SIG-M5 treated with dmso at 0.1 percent for 504 hours (cell line): ENCODE results near the gene RNF19B.
A peak's percentile ranks its signal among the peaks of the same experiment; 100 is the strongest.
"Not testable (repeated sequence)": the region's sequence is repeated elsewhere in the genome, so short reads cannot be mapped to it uniquely, and the experiment has no call there.

Source experiments
- DNase-seq: peaks from one replicate; lab custom pipeline; 2025; ENCODE audit not compliant: unreplicated experiment; lab: John Stamatoyannopoulos, UW

Gene RNF19B, protein sequence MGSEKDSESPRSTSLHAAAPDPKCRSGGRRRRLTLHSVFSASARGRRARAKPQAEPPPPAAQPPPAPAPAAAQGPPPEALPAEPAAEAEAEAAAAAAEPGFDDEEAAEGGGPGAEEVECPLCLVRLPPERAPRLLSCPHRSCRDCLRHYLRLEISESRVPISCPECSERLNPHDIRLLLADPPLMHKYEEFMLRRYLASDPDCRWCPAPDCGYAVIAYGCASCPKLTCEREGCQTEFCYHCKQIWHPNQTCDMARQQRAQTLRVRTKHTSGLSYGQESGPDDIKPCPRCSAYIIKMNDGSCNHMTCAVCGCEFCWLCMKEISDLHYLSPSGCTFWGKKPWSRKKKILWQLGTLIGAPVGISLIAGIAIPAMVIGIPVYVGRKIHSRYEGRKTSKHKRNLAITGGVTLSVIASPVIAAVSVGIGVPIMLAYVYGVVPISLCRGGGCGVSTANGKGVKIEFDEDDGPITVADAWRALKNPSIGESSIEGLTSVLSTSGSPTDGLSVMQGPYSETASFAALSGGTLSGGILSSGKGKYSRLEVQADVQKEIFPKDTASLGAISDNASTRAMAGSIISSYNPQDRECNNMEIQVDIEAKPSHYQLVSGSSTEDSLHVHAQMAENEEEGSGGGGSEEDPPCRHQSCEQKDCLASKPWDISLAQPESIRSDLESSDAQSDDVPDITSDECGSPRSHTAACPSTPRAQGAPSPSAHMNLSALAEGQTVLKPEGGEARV

DNA sequence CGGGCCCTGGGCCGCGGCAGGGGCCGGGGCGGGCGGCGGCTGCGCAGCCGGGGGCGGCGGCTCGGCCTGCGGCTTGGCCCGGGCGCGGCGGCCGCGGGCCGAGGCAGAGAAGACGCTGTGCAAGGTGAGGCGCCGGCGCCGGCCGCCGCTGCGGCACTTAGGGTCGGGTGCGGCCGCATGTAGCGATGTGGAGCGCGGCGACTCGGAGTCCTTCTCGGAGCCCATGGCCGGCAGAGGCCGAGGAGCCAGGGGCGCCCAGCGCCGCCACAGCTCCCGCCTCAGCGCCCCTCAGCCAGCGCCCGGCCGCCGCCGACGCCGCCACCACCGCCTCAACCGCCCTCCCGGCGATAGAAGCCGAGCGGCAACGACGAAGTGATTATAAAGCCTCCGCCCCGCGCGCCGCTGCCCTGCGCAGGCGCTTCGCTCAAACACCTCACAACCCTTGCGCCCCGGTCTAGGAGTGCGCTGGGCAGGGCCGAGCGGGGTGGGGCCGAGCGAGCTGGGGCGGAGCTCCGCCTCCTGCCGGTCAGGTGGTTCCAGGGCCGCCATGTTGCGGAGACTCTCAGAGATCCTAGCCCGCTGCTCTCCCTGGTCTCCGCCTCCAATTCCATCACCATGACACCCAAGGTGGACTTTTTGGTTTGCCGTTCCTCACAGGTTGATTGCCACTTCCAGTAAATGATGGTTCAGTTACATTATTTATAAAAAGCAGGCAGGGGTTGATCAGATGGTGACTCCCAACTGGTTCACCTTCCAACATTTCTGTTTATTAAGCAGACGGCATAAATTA is at the start of gene RNF19B:
Gene RNF19B (minus strand): TSS at position 349 of the 790 bp plus-strand sequence. CDS start 124 bp downstream, at position 225.
- peak; percentile 93 for DNase-seq

DNA sequence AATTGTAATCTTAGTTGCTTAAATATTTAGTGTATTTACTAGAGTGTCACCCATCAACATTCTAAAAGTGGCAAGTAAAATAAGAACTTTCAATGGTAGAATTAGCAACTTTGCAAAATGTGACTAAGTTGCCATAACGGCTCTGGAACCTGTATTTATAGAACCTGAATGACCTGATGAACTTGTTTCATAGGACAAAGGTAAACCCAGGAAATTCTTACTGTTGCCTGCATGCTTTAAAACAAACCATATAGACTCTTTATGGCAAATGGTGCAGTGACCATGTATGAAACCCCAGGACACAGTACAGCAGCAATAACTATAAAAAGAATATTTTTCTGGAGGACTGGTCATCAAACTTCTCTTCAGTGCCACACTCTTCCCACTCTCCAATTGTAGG is 49.2 kb upstream of the RNF19B start:
- no peak for DNase-seq

DNA sequence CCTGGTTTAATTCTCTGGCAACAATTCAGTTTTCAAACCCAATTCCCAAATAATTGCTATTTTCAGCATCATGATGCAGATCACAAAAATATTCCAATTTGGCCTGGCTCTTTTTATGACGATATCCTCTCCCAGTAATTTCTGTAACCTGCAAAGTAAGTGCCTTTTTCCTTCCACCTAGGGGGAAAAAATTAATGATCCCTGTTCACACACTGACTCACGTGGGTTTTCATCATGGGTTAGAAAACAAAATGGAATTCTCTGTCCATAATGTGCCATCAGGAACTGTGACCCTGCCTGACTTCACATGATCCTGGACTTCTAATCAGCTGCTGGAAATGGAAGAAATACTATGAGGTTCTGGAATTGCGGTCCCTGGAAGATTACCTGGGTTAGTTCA is 47.6 kb upstream of the RNF19B start:
- no peak for DNase-seq

DNA sequence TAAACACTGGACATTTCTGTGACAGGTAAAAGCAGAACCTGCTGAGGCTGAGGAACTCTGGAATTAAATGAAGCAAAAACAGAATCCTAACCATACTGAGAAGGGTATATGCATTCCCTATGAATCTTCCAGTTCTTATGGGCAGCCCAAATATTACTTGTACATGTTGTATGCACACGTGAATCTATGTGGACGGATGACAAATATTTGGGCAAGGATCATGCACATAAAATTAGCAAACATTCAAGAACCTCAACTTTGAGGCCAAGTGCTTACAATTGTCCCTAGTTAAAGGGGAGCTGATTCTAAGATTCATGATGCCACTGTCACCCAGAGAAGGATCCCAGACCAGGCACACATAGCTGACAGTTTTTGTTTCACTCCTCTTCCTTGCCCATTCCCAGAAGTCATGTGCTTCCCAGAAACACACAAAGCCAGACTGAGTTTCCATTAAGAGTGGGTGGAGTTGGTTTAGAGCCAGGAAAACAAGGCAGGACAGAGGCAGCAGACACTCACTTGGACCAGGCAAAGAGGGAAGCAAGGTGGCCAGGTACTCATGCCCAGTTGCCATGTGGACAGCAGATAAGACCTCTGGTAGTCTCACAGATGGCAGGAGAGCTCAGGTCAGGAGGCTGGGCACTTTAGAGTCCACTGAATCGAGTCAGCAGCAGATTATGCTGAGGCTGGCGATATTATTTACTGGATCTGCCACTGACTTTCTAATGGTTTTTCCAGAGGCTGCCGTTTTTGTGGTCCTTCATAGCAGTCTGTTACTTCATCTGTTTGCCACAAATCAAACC is 46.5 kb upstream of the RNF19B start:
- no peak for DNase-seq

DNA sequence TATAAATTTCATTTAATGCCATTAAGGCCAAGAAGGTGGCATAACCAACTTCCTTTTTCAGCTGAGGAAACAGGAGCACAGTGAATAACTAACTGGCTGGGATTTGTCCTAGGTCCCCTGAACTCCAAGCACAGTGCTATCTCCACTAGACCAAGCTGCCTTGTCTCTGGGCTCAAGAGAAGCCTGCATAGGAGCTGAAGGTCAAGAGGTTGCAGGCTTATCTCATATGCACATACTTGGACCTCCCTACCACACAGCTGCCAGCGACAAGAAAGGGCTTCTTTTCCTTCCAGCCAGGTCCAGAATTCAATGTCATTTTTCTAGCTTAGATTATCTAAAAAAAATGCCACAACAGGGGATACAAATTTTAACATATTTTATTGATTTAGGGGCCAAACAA is 45.0 kb upstream of the RNF19B start:
- no peak for DNase-seq

DNA sequence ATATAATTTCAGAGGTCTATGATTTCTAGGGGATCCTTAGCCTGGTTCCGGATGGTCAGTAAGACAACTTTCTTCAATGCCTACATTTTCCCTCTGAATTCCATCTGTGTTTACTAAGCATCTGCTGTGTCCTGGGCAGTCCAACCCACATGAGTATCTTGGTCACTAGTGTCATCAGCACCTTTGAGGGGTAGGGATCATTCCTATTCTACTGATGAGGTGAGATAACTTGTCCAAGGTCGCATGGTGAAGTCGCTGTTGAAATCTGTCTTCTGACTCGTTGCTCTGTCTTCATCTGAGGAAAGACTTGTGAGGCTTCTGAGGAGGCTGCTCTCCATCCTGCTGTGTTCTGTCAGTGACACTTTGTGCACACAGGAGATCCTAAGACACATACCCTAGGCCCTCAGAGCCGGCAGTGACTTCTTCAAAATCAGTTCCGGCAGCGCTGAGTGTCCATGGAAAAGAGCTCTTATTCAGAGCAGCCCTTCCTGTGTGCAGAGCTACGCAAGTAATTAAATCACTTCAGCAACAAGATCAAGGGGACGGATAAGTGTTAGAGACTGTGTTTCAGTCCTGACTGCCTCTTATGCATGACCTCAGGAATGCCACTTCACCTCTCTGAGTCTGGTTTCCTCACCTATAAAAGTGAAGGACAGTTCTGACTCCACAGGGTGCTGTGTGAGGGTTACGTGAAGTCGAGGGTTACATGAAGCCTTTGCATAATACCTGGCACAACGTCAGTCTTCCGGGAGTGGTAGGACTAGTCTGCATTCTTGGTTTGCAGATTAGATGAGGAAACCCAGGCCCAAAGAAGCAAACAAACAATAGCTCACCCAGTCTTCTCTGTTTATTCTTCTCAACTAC is 43.7 kb upstream of the RNF19B start:
- peak; percentile 58 for DNase-seq

DNA sequence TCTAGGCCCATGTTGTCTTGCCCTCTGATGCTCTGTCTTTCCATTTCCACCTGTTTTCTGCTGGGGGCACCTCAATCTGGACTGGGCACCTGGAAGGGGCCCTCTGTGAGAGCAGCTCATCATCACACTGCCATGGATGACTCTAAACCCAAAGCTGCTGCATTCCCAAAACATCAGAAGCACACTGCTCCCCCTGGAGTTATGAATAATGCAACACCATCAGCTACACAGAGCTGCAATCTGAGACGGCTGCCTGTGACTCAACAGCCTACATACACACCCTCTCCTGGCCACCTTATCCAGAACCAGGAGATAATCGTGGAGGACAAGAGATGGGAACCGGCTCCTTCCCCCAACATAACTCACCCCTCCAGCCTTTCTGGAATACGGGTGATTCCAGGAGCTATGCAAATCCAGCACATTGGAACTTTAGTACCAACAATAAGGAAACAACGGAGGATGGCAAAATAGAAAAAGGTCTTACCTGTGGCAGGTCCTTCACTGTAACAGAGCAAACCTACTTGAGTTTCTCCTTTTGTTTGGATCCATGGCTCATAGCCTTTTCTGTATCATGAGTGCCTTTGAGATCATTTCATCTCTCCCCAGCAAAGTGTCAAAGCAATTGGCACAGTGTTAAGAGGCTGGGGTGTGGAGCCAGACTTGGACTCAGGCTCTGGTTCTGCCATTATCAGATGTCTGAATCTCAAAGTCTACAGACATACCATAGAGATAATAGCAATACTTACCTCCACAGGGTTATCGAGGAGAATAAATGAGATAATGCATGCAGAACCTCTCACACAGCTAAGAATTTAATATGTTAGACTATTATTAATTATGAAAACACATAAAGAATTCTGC is 42.8 kb upstream of the RNF19B start:
- peak; percentile 48 for DNase-seq

DNA sequence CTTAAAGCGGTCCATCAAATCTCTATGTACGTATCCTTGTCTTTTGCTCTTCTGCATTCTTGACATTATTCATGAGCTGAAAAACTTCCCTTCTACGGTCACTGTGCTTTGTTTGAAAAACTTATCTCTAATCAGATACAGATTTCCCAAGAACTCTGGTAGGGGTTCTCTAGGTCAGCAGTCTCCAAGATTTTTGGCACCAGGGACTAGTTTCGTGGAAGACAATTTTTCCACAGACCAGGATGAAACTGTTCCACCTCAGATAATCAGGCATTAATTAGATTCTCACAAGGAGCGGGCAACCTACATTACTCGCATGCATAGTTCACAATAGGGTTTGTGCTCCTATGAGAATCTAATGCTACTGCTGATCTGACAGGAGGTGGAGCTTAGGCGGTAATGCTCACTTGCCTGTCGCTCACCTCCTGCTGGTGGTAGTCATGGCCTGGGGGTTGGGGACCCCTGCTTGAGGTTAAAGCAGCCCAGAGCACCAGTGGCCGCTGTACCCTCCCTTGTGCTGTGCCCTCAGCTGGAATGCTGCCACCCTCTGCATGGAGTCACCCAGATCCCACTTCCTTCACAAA is 41.3 kb upstream of the RNF19B start:
- no peak for DNase-seq

DNA sequence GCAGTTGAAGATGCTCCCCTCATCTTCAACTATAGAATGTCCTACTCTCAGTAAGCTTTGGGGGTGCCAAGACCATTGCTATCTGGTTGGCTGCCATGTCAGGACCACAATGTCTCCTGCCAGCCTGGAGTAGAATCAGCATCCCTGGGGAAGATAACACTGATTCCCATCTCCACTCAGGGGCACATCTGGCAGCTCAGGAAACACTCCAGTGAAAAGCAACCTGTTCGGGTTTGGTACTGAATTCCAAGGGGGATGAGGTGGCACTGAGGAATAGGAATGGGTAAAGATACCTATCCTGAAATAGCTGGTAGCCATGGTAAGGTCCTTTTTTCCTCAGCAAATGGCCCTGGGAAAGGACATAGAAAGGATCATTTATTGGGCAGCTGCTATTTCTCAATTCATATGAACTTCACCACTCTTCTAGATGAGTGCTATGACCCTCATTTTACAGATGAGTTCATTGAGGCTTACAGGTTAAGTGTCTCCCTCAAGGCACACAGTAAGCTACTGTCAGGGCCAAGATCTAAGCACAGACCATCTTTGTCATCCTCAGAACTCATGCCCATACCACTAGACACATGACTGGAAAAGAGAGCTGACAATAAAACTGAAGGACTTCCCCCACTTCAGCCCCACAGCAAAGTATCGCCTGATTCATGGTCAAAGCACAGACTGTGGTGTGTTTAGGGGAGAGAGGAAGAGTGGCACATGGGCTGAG is 40.7 kb upstream of the RNF19B start:
- no peak for DNase-seq

DNA sequence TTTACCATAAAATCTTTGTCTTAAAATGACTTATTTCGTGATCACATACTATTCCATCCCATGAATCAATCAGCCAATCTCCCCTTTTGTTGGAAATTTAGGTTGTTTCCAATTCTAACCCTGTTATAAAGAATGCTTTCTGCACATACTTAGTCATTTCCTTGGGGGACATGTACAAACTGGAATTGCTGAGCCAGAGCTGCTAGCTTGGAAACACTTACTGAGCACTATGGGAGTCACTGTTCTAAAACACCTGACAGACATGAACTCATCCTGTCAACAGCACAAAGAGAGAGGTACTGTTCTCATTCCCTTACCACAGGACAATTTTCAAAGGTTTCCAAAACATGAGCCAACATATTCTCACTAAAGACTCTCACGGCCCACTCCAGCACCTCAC is 40.0 kb upstream of the RNF19B start:
- no peak for DNase-seq

DNA sequence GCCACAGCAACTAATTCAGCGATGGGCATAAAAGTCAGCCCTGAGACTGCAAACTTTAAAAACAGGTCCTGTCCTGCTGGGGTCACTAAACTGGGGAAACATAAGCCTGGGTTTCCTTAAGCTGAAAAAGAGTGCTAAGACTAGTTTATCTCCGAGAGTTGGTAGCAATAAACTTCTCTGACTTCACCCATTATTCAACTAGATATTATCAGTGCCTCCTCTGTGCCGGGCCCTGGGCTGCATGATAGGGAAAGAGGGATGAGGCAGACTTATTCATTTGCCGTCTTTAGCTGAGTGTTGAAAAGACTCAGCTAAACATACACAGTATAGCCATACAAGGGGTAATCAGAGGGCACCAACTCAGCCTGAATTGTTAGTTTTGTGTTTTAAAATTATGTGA is 39.0 kb upstream of the RNF19B start:
- no peak for DNase-seq

DNA sequence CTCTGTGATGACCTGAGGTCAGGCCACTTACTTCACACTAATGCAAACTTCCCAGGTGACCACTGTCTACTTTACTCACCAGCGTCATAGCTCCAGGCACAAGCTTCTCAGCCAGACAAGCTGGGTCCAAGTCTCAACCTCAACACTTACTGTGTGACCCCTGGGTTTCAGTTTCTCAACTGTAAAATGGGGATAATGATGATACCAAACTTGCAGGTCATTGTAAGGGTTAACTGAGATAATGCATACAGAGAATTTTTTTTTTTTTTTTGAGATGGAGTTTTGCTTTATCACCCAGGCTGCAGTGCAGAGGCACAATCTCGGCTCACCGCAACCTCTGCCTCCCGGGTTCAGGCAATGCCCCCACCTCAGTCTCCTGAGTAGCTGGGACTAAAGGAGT is 37.4 kb upstream of the RNF19B start:
- no peak for DNase-seq

DNA sequence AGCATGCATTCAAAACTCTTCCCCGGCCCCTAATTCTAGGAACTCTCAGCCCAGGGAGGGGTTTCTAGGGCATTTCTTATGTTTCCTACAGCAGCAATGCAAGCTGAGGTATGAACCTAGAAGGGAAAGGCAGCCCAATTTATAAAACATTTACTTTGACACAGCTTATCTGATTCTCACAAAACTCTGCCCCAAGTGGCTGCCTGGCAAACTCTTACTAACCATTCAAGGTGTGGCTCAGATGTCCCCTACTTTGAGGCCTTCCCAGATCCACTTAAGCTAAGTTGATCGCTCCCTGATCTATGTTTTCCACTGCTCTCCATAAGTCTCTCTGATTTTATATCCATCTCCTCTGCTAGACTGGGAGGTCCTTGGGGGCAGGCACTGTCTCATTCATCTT is 36.7 kb upstream of the RNF19B start:
- DNase-seq, result no peak

DNA sequence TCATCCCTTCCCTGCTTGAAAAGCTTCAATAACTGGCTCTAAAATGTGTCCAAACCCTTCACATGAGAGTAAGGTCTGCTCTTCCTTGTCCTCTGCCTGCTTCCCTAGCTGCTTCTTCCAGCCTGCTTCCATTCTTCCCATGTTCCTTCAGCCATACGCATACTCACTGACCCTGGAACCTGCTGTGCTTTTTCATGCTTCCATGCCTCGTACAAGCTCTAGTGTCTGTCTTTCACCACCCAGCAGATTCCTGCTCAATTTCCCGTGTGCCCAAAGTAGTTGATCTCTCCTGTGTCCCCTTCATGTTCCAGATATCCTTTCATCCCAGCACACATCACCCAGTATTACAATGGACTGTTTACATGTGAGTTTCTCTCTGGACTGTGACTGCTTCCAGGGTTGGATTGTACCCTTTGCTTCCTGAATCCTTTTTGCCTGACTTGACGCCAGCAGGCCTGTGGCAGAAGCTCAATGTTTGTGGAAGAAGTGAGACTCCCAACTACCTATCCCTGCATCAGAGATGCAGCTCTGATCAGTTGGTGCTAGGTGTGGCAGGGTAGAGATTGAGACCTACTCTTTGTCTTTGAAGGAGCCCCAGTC is 35.9 kb upstream of the RNF19B start:
- DNase-seq, result no peak

DNA sequence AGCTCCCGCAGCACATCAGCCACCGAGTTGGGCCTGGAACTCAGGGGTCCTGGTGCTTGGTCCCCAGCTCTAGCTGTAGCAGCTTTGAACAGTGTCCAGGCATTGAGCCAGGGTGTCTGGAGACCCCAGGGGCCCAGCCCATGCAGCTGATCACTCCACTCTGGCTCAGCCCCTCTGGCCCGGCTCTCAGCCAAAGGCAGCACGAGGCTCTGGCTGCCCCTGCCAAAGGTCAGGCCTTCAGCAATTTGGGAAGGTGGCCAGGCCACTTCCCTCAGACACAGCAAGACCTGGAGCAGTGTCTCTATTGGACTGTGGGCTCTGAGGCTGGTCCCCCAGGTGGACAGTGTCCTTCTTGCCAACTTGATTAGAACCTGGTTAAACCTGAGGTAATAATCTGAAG is 34.4 kb upstream of the RNF19B start:
- no peak for DNase-seq

DNA sequence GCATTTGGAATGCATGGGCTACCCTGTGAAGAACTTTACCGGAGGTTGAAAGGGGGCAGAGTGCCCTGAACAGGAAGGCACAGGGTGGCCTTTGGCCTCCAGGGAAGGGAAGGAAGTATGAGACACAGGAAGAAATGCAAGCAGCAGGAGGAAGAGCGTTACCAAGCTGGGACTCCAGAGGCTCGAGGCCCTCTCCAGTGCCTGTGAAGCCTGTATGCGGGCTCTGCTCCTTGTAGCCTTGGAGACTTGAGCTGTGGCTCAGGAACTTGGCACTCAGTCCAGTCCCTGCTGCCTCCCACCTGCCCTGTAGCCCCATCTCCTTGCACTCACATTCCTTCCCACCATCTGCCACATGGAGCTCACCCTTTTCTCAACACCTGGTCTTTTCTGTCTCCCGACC is 33.5 kb upstream of the RNF19B start:
- no peak for DNase-seq

DNA sequence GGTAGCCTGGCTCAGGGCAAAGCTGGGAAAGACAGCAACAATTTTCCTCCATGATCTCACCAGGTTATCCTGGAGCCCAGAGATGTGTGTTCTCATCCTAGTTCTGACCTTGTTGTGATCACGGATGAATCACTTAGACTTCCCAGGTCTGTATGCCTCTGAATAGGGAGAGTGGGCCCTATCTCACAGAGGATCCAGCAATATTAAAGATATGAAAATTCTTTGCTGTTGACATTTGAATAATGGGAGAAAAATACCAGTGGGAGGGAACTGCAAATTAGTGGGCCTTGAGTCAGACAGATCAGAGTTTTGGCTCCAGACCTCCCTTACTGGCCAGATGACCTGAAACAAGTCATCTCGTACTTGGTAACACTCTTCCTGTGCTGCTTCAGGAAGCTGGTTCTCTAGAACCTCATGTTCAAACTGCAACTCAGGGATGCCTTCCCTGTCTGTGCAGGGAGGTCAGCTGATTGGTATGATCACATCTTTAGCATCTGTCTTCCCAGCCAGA is 32.8 kb upstream of the RNF19B start:
- no peak for DNase-seq

DNA sequence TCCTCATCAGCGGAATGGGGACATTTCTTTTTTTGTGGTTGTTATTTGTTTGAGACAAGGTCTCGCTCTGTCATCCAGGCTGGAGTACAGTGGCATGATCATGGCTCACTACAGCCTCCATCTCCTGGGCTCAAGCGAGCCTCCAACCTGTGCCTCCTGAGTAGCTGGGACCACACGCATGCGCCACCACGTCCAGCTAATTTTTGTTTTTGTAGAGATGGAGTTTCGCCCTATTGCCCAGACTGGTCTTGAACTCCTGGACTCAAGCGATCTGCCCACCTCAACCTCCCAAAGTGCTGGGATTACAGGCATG is 28.7 kb upstream of the RNF19B start:
- DNase-seq, result not testable (repeated sequence)
